NCI-H1694 treated with DMSO at 0.1 percent for 48 hours (cell line): Measurements from ENCODE around the gene DSTYK.
"Not testable (repeated sequence)": the region's sequence is repeated elsewhere in the genome, so short reads cannot be mapped to it uniquely, and the experiment has no call there.

Experiments
- DNase-seq: peaks from one replicate; lab custom pipeline; 2025; lab: John Stamatoyannopoulos, UW

The DSTYK gene

GRCh38 chr1:205240118-205240517, 28.6 kb upstream of the DSTYK start:
- DNase-seq = no peak

GRCh38 chr1:205239078-205239477, 27.6 kb upstream of the DSTYK start:
- no peak for DNase-seq

GRCh38 chr1:205237526-205238484, 26.3 kb upstream of the DSTYK start:
- DNase-seq = no peak

- DNase-seq = no peak
Observed at GRCh38 chr1:205236951-205237475, 25.5 kb upstream of the DSTYK start.

- no peak for DNase-seq
Observed at GRCh38 chr1:205236526-205236925, 25.0 kb upstream of the DSTYK start.

- DNase-seq = no peak
Observed at GRCh38 chr1:205235951-205236350, 24.4 kb upstream of the DSTYK start.

GRCh38 chr1:205233986-205234385, 22.5 kb upstream of the DSTYK start:
- not testable (repeated sequence) for DNase-seq

- DNase-seq = no peak
Observed at GRCh38 chr1:205232945-205233397, 21.5 kb upstream of the DSTYK start.

GRCh38 chr1:205232127-205232820, 20.8 kb upstream of the DSTYK start:
- DNase-seq = no peak

GRCh38 chr1:205230982-205231381, 19.5 kb upstream of the DSTYK start:
- no peak for DNase-seq

GRCh38 chr1:205229916-205230700, 18.6 kb upstream of the DSTYK start:
- DNase-seq = no peak

GRCh38 chr1:205229399-205229871, 17.9 kb upstream of the DSTYK start:
- DNase-seq = peak; percentile 95

- DNase-seq = no peak
Observed at GRCh38 chr1:205228093-205228521, 16.6 kb upstream of the DSTYK start.

GRCh38 chr1:205227584-205228013, 16.1 kb upstream of the DSTYK start, which contains the start of gene TMCC2:
Gene TMCC2 (plus strand): TSS chr1:205227946. CDS start chr1:205228565, 619 bp downstream.
- peak; percentile 94 for DNase-seq

GRCh38 chr1:205226868-205227583, 15.5 kb upstream of the DSTYK start:
- DNase-seq = no peak

GRCh38 chr1:205225901-205226765, 14.6 kb upstream of the DSTYK start:
- no peak for DNase-seq

- no peak for DNase-seq
Observed at GRCh38 chr1:205224736-205225135, 13.2 kb upstream of the DSTYK start.

- no peak for DNase-seq
Observed at GRCh38 chr1:205220421-205220820, 8.9 kb upstream of the DSTYK start.

- DNase-seq = no peak
Observed at GRCh38 chr1:205217418-205217817, 5.9 kb upstream of the DSTYK start.

GRCh38 chr1:205216588-205216987, 5.1 kb upstream of the DSTYK start:
- DNase-seq = no peak
